GM13977 (cell line): Measurements from ENCODE around the gene EHD2.

ENCODE experiments used
- DNase-seq: peaks from one replicate; pipeline ENCODE4 v3.0.0; 2012; ENCODE audit warnings: low spot score
- in situ Hi-C: fragments of 300-500 bp; cut with MboI; formaldehyde crosslinking; loops from one replicate; pipeline ENCODE4 v1.12.0; 2022; ENCODE audit warnings: low sequenced_read_pairs, low pct_unique_long_range_greater_than_20kb, mixed read lengths, inconsistent platforms; ENCODE audit not compliant: unreplicated experiment
- TF ChIP-seq, protein P1 (sequence below): IDR thresholded peaks from 2 replicates; pipeline ENCODE4 v1.5.1; 2012; ENCODE audit warnings: mild to moderate bottlenecking, control low read depth; ENCODE audit not compliant: insufficient read depth; ENCODE audit errors: extremely low read depth, missing control alignments

Gene EHD2

DNA sequence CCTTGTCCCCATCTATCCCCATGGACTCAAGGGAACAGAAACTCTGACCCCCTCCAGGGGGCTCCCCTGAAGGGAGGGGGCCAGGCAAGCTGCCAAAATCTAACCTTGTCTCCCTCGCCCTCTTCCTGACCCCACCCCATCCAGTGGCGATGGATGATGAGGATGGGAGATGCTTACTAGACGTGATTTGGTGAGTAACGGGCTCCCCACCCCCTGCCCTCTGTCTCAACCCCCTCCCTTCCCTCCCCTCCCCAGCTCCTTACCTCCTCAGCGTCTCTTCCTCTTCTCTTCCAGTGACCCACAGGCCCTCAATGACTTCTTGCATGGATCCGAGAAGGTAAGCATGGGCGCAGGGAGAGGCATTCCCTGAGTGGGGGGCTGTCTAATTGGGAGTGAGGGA lies 39.8 kb upstream of the EHD2 start:
- in situ Hi-C loops: no loop called here
- no peak for DNase-seq
- TF ChIP-seq, protein P1, sequence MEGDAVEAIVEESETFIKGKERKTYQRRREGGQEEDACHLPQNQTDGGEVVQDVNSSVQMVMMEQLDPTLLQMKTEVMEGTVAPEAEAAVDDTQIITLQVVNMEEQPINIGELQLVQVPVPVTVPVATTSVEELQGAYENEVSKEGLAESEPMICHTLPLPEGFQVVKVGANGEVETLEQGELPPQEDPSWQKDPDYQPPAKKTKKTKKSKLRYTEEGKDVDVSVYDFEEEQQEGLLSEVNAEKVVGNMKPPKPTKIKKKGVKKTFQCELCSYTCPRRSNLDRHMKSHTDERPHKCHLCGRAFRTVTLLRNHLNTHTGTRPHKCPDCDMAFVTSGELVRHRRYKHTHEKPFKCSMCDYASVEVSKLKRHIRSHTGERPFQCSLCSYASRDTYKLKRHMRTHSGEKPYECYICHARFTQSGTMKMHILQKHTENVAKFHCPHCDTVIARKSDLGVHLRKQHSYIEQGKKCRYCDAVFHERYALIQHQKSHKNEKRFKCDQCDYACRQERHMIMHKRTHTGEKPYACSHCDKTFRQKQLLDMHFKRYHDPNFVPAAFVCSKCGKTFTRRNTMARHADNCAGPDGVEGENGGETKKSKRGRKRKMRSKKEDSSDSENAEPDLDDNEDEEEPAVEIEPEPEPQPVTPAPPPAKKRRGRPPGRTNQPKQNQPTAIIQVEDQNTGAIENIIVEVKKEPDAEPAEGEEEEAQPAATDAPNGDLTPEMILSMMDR: no peak

DNA sequence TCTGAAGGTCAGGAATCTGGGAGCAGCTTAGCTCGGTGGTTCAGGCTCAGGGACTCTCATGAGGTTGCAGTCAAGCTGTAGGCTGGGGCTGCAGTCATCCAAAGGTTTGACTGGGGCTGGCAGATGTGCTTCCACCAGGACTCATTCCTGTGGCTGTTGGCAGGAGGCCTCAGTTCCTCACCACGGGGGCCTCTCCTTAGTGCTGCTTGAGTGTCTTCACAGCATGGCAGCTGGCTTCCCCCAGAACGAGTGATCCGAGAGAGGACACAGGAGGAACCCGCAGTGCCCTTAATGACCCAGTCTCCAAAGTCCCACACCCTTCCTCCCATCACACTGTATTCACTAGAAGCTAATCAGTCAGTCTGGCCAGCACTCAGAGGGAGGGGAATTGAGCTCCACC lies 38.7 kb upstream of the EHD2 start:
- in situ Hi-C loops: no loop called here
- TF ChIP-seq, protein P1: no peak
- no peak for DNase-seq

GRCh38 chr19:47675271-47675670 lies 38.0 kb upstream of the EHD2 start:
- no peak for DNase-seq
- in situ Hi-C loops: loop anchor here (25.0 kb wide), 1 partner anchor 388 kb away; no protein-coding TSS in a partner anchor
- TF ChIP-seq, protein P1: no peak

GRCh38 chr19:47675859-47676258 lies 37.4 kb upstream of the EHD2 start:
- DNase-seq: no peak
- in situ Hi-C loops: loop anchor here (25.0 kb wide), 1 partner anchor 389 kb away; no protein-coding TSS in a partner anchor
- TF ChIP-seq, protein P1: no peak

- DNase-seq: no peak
- in situ Hi-C loops: loop anchor here (25.0 kb wide), 1 partner anchor 390 kb away; no protein-coding TSS in a partner anchor
- TF ChIP-seq, protein P1: no peak
These were observed 36.4 kb upstream of the EHD2 start for GRCh38 chr19:47676811-47677210.

DNA sequence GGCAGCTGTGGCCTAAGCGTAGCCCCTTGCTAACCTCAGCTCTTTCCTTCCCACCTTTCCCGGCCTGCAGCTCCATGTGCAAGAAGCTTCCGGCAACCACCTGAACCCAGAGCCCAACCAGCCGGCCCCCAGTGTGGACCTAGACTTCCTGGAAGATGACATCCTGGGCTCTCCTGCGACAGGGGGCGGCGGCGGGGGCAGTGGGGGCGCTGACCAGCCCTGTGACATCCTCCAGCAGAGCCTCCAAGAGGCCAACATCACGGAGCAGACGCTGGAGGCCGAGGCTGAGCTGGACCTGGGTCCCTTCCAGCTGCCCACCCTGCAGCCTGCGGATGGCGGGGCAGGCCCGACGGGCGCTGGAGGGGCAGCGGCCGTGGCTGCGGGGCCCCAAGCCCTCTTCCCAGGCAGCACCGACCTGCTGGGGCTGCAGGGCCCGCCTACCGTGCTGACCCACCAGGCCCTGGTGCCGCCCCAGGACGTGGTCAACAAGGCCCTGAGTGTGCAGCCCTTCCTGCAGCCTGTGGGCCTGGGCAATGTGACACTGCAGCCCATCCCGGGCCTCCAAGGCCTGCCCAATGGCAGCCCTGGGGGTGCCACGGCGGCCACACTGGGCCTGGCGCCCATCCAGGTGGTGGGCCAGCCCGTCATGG lies 33.8 kb upstream of the EHD2 start:
- TF ChIP-seq, protein P1: no peak
- no peak for DNase-seq
- in situ Hi-C loops: loop anchor here (25.0 kb wide), 1 partner anchor 392 kb away; no protein-coding TSS in a partner anchor
